WTC11 (cell line): ENCODE data around the gene BRD1. TPM values are rescaled to one million over a fixed set of nuclear protein-coding genes. Genes with fewer than 3 reads are reported as not detected.

Experiments used
- ATAC-seq: fragments of 200-7000 bp; cut with Tn5 transposase; 2 replicates; pipeline ENCODE4 v1.10.0; 2021; ENCODE audit warnings: mild to moderate bottlenecking, moderate library complexity
- CTCF ChIA-PET: fragments of 300-600 bp; sonication (Branson Sonifier 250); formaldehyde crosslinking; loops from one replicate; lab custom pipeline; 2021; ENCODE audit warnings: antibody characterized with exemption; lab: Charles Lee
- POLR2A ChIA-PET: fragments of 350-600 bp; sonication (Branson Sonifier 250); formaldehyde crosslinking; loops from one replicate; lab custom pipeline; 2021; ENCODE audit warnings: antibody characterized with exemption; lab: Charles Lee
- DNase-seq: peaks from one replicate; pipeline ENCODE4 v3.0.0; 2021; ENCODE audit warnings: low spot score
- H3K27ac Mint-ChIP-seq: 2 replicates; pipeline ENCODE4 v1.8.0; 2021; ENCODE audit warnings: mixed read lengths
- H3K27me3 Mint-ChIP-seq: 2 replicates; pipeline ENCODE4 v1.8.0; 2021; ENCODE audit warnings: low read depth, mild to moderate bottlenecking, moderate library complexity, mixed read lengths
- H3K36me3 Mint-ChIP-seq: 2 replicates; pipeline ENCODE4 v1.8.0; 2021; ENCODE audit warnings: mixed read lengths
- H3K4me1 Mint-ChIP-seq: 2 replicates; pipeline ENCODE4 v1.8.0; 2022; ENCODE audit warnings: mixed read lengths
- H3K4me3 Mint-ChIP-seq: 2 replicates; pipeline ENCODE4 v1.8.0; 2021; ENCODE audit warnings: mild to moderate bottlenecking, moderate library complexity, mixed read lengths
- H3K9me3 Mint-ChIP-seq: 2 replicates; pipeline ENCODE4 v1.8.0; 2021; ENCODE audit warnings: mixed read lengths
- ATF2 ChIP-seq: sonication (generic); formaldehyde crosslinking; IDR thresholded peaks from 2 replicates; pipeline ENCODE4 v1.8.1; 2022; ENCODE audit warnings: low read depth, missing genetic modification reagents, borderline replicate concordance
- ATF3 ChIP-seq: sonication (generic); formaldehyde crosslinking; conservative IDR thresholded peaks from 2 replicates; pipeline ENCODE4 v1.8.1; 2022; ENCODE audit warnings: mild to moderate bottlenecking, missing genetic modification reagents
- ATF6 ChIP-seq: sonication (generic); formaldehyde crosslinking; IDR thresholded peaks from 2 replicates; pipeline ENCODE4 v1.8.1; 2023; ENCODE audit warnings: mild to moderate bottlenecking, missing genetic modification reagents
- ETV6 ChIP-seq: sonication (generic); formaldehyde crosslinking; IDR thresholded peaks from 2 replicates; pipeline ENCODE4 v1.8.1; 2022; ENCODE audit warnings: mild to moderate bottlenecking, missing genetic modification reagents
- FOXJ3 ChIP-seq: sonication (generic); formaldehyde crosslinking; IDR thresholded peaks from 2 replicates; pipeline ENCODE4 v1.9.0; 2021; ENCODE audit warnings: missing genetic modification reagents, mild to moderate bottlenecking, borderline replicate concordance
- FOXP1 ChIP-seq: sonication (generic); formaldehyde crosslinking; IDR thresholded peaks from 2 replicates; pipeline ENCODE4 v1.8.0; 2022; ENCODE audit warnings: missing genetic modification reagents, mild to moderate bottlenecking, moderate library complexity, borderline replicate concordance
- MAX ChIP-seq: sonication (generic); formaldehyde crosslinking; IDR thresholded peaks from 2 replicates; pipeline ENCODE4 v1.8.0; 2022; ENCODE audit warnings: mild to moderate bottlenecking, missing genetic modification reagents
- MYBL2 ChIP-seq: sonication (generic); formaldehyde crosslinking; IDR thresholded peaks from 2 replicates; pipeline ENCODE4 v1.8.1; 2023; ENCODE audit warnings: mild to moderate bottlenecking, moderate library complexity, missing genetic modification reagents
- NFE2L1 ChIP-seq: sonication (generic); formaldehyde crosslinking; IDR thresholded peaks from 2 replicates; pipeline ENCODE4 v1.8.1; 2023; ENCODE audit warnings: missing genetic modification reagents
- NR1H2 ChIP-seq: sonication (generic); formaldehyde crosslinking; IDR thresholded peaks from 2 replicates; pipeline ENCODE4 v1.9.0; 2021; ENCODE audit warnings: mild to moderate bottlenecking, moderate library complexity, missing genetic modification reagents
- SP1 ChIP-seq: sonication (generic); formaldehyde crosslinking; conservative IDR thresholded peaks from 2 replicates; pipeline ENCODE4 v1.8.1; 2022; ENCODE audit warnings: missing genetic modification reagents
- STAT6 ChIP-seq: sonication (generic); formaldehyde crosslinking; conservative IDR thresholded peaks from 2 replicates; pipeline ENCODE4 v1.8.1; 2023; ENCODE audit warnings: mild to moderate bottlenecking, low read depth, missing genetic modification reagents, moderate library complexity
- TEAD4 ChIP-seq: sonication (generic); formaldehyde crosslinking; IDR thresholded peaks from 2 replicates; pipeline ENCODE4 v1.8.0; 2022; ENCODE audit warnings: mild to moderate bottlenecking, missing genetic modification reagents
- USF1 ChIP-seq: sonication (generic); formaldehyde crosslinking; IDR thresholded peaks from 2 replicates; pipeline ENCODE4 v1.8.0; 2022; ENCODE audit warnings: mild to moderate bottlenecking, missing genetic modification reagents
- USF2 ChIP-seq: sonication (generic); formaldehyde crosslinking; IDR thresholded peaks from 2 replicates; pipeline ENCODE4 v1.8.1; 2023; ENCODE audit warnings: mild to moderate bottlenecking, missing genetic modification reagents, moderate library complexity
- ZBTB43 ChIP-seq: sonication (generic); formaldehyde crosslinking; IDR thresholded peaks from 2 replicates; pipeline ENCODE4 v1.8.1; 2023; ENCODE audit warnings: mild to moderate bottlenecking, missing genetic modification reagents
- ZNF121 ChIP-seq: sonication (generic); formaldehyde crosslinking; IDR thresholded peaks from 2 replicates; pipeline ENCODE4 v1.8.0; 2023; ENCODE audit warnings: missing genetic modification reagents
- ZNF317 ChIP-seq: sonication (generic); formaldehyde crosslinking; IDR thresholded peaks from 2 replicates; pipeline ENCODE4 v1.8.1; 2023; ENCODE audit warnings: low read depth, mild to moderate bottlenecking, moderate library complexity, missing genetic modification reagents, borderline replicate concordance
- ZNF423 ChIP-seq: fragments of 250-450 bp; sonication (Bioruptor Pico); IDR thresholded peaks from 2 replicates; pipeline ENCODE4 v2.1.2; 2022; ENCODE audit warnings: mild to moderate bottlenecking, moderate library complexity
- ZNF425 ChIP-seq: fragments of 250-450 bp; sonication (Bioruptor Pico); conservative IDR thresholded peaks from 2 replicates; pipeline ENCODE4 v1.9.0; 2021; ENCODE audit warnings: mild to moderate bottlenecking
- total RNA-seq: library from RNA; stranded (reverse); gene quantifications from 3 replicates; pipeline ENCODE4 v1.2.3, GENCODE V29; 2021

The BRD1 gene
- total RNA-seq, 1 experiment from 2014 or later: 36.6 TPM

GRCh38 chr22:49754696-49755630 lies 72.7 kb downstream of the BRD1 start (continued):
- no peak for TF ChIP-seq ZNF317
- TF ChIP-seq USF1 (CRISPR knock-in tag): no peak
- no peak for TF ChIP-seq ZBTB43 (CRISPR knock-in tag)
- no peak for TF ChIP-seq ZNF121 (CRISPR knock-in tag)

- H3K9me3 Mint-ChIP-seq: peaks cover 15% of the 10 kb centered on the region
- CTCF ChIA-PET: interaction anchor here (1.2 kb wide), 1 partner anchor 29 kb away, joined by 4 read pairs; no protein-coding TSS in a partner anchor
- H3K36me3 Mint-ChIP-seq: no peaks in the 10 kb centered on the region
- H3K4me3 Mint-ChIP-seq: no peak overlapping the region
- DNase-seq (peak; percentile 9), ATAC-seq (no peak)
- H3K4me1 Mint-ChIP-seq: no peaks in the 10 kb centered on the region
- POLR2A ChIA-PET: no interaction called here
- TF ChIP-seq FOXJ3 (CRISPR knock-in tag): no peak
- TF ChIP-seq MYBL2 (CRISPR knock-in tag): no peak
- TF ChIP-seq ATF3 (CRISPR knock-in tag): no peak
- no peak for TF ChIP-seq USF2
- TF ChIP-seq ETV6 (CRISPR knock-in tag): no peak
- no peak for TF ChIP-seq NR1H2 (CRISPR knock-in tag)
- no peak for TF ChIP-seq TEAD4 (CRISPR knock-in tag)
- no peak for TF ChIP-seq ZNF425 (CRISPR knock-in tag)
- TF ChIP-seq MAX (CRISPR knock-in tag): no peak
- no peak for TF ChIP-seq FOXP1 (CRISPR knock-in tag)
- no peak for TF ChIP-seq ZNF423 (CRISPR knock-in tag)
- no peak for TF ChIP-seq STAT6 (CRISPR knock-in tag)
- TF ChIP-seq ATF2 (CRISPR knock-in tag): no peak
- TF ChIP-seq ZBTB43 (CRISPR knock-in tag): no peak
- TF ChIP-seq ATF6 (CRISPR knock-in tag): no peak
- TF ChIP-seq NFE2L1: no peak
- no peak for TF ChIP-seq SP1 (CRISPR knock-in tag)
- no peak overlapping the region for H3K27ac Mint-ChIP-seq
- H3K27me3 Mint-ChIP-seq: peaks cover 4% of the 10 kb centered on the region
Measured at GRCh38 chr22:49753961-49754695, 73.5 kb downstream of the BRD1 start.
